ENCODE data around the gene DLX3.
A peak's percentile ranks its signal among the peaks of the same experiment; 100 is the strongest.
"Not testable (repeated sequence)": the region's sequence is repeated elsewhere in the genome, so short reads cannot be mapped to it uniquely, and the experiment has no call there.

DLX3 gene

GRCh38 chr17:49995055-49995738 lies at the start of gene DLX3:
TSS of gene DLX3 (minus strand) at chr17:49995224. CDS start at chr17:49994998, 226 bp downstream.
- DNase-seq, result peak; percentile 62

GRCh38 chr17:50044483-50044882 lies 49.5 kb upstream of the DLX3 start:
- no peak for DNase-seq

- no peak for DNase-seq
Observed at GRCh38 chr17:50043290-50044148, 48.5 kb upstream of the DLX3 start.

- no peak for DNase-seq
Observed at GRCh38 chr17:50042211-50042610, 47.2 kb upstream of the DLX3 start.

- not testable (repeated sequence) for DNase-seq
Observed at GRCh38 chr17:50040496-50040895, 45.5 kb upstream of the DLX3 start.

GRCh38 chr17:50039058-50039457 lies 44.0 kb upstream of the DLX3 start:
- no peak for DNase-seq

- peak; percentile 56 for DNase-seq
Observed at GRCh38 chr17:50037321-50038107, 42.5 kb upstream of the DLX3 start.

- no peak for DNase-seq
Observed at GRCh38 chr17:50036455-50037261, 41.6 kb upstream of the DLX3 start.

GRCh38 chr17:50035945-50036344 lies 40.9 kb upstream of the DLX3 start:
- no peak for DNase-seq

- no peak for DNase-seq
Observed at GRCh38 chr17:50035421-50035879, 40.4 kb upstream of the DLX3 start.

GRCh38 chr17:50034498-50035364 lies 39.7 kb upstream of the DLX3 start:
- DNase-seq, result no peak

GRCh38 chr17:50033316-50033715 lies 38.3 kb upstream of the DLX3 start:
- no peak for DNase-seq

GRCh38 chr17:50029185-50029584 lies 34.2 kb upstream of the DLX3 start:
- DNase-seq, result no peak

GRCh38 chr17:50028736-50029120 lies 33.7 kb upstream of the DLX3 start:
- DNase-seq, result no peak

- DNase-seq, result peak; percentile 87
Observed at GRCh38 chr17:50027881-50028735, 33.1 kb upstream of the DLX3 start.

GRCh38 chr17:50027172-50027880 lies 32.3 kb upstream of the DLX3 start:
- peak; percentile 94 for DNase-seq

- DNase-seq, result peak; percentile 84
Observed at GRCh38 chr17:50026837-50027171, 31.8 kb upstream of the DLX3 start.

GRCh38 chr17:50026046-50026675 lies 31.1 kb upstream of the DLX3 start:
- DNase-seq, result no peak

- DNase-seq, result no peak
Observed at GRCh38 chr17:50024808-50025207, 29.8 kb upstream of the DLX3 start.

Data from T1000 (cell line).